Transverse colon (tissue), 4 donors: ENCODE measurements around the gene DCLK3. TPM values are rescaled to one million over a fixed set of nuclear protein-coding genes. Genes with fewer than 3 reads are reported as not detected.
A peak's percentile ranks its signal among the peaks of the same experiment; 100 is the strongest.

Experiments
- DNase-seq: peaks from one replicate; pipeline ENCODE4 v3.0.0-alpha.2; 2019
- H3K27ac ChIP-seq, 4 donors: fragments of 200-600 bp; sonication (generic); 2 replicates each; pipeline ENCODE4 v1.5.1; 2016 to 2018; ENCODE audit warnings: inconsistent platforms in 4 of 4
- H3K27me3 ChIP-seq: fragments of 200-600 bp; sonication (generic); 2 replicates; pipeline ENCODE4 v1.5.1; 2017; ENCODE audit warnings: inconsistent platforms
- H3K36me3 ChIP-seq, 4 donors: fragments of 200-600 bp; sonication (generic); 2 replicates each; pipeline ENCODE4 v1.5.1; 2017 to 2019; ENCODE audit warnings: inconsistent platforms in 4 of 4
- H3K4me1 ChIP-seq, 4 donors: fragments of 200-600 bp; sonication (generic); 2 replicates each; pipeline ENCODE4 v1.5.1; 2017 to 2020; ENCODE audit warnings: inconsistent platforms in 4 of 4
- H3K4me3 ChIP-seq, 4 donors: fragments of 200-600 bp; sonication (generic); 1 replicate in 1 of 4; 2 replicates in 3 of 4; pipeline versions ENCODE4 v1.5.1 to v1.6.1; 2017 to 2019; ENCODE audit warnings: inconsistent platforms in 4 of 4
- H3K9me3 ChIP-seq, 2 donors: fragments of 200-600 bp; sonication (generic); 2 replicates each; pipeline ENCODE4 v1.5.1; 2017 to 2019; ENCODE audit warnings: inconsistent platforms in 2 of 2
- EP300 ChIP-seq: sonication (generic); formaldehyde crosslinking; IDR thresholded peaks from one replicate; pipeline ENCODE4 v1.6.1; 2017; ENCODE audit warnings: antibody characterized with exemption, low read depth
- POLR2A ChIP-seq: fragments of 450-650 bp; IDR thresholded peaks from one replicate; pipeline ENCODE4 v1.6.1; 2016; ENCODE audit warnings: antibody characterized with exemption, mild to moderate bottlenecking, moderate library complexity
- POLR2AphosphoS5 ChIP-seq, 3 donors: sonication (generic); formaldehyde crosslinking; IDR thresholded peaks; one replicate each; pipeline ENCODE4 v1.6.1; 2016; ENCODE audit warnings: antibody characterized with exemption in 3 of 3
- WGBS, 2 donors: methylation state at CpG; one replicate each; pipeline ENCODE4 v1.1.5; 2018; ENCODE audit warnings: low coverage in 1 of 2; 5-methylcytosine and 5-hydroxymethylcytosine counted together
- in situ Hi-C, 4 donors: fragments of 200-750 bp; cut with MboI; loops; one replicate each; pipeline versions ENCODE4 v1.15.0 to v1.15.1; 2017; ENCODE audit warnings: low sequenced_read_pairs in 3 of 4, low pct_ligation_motif_present in 1 of 4, low pct_unique_long_range_greater_than_20kb in 1 of 4
- intact Hi-C: fragments of 100-400 bp; cut with DNase I; formaldehyde crosslinking; loops from one replicate; pipeline ENCODE4 v1.15.1; 2023; ENCODE audit warnings: low total_unique reads
- total RNA-seq, 4 donors: library from RNA; depleted of rRNA; stranded (reverse); fragments of >200 nt; gene quantifications; one replicate each; pipeline ENCODE4 v1.1.0, GENCODE V29; 2016
- TF ChIP-seq, protein P1 (sequence below), 5 experiments: fragments of 200-600 bp in 3 of 5; fragments of 450-650 bp in 2 of 5; sonication (generic) in 3 of 5; IDR thresholded peaks; 1 replicate in 2 of 5; 2 replicates in 3 of 5; pipeline ENCODE4 v1.5.1; 2016 to 2017; ENCODE audit warnings: antibody characterized with exemption in 5 of 5, inconsistent platforms in 3 of 5, mild to moderate bottlenecking in 2 of 5, moderate library complexity in 1 of 5

The DCLK3 gene, protein sequence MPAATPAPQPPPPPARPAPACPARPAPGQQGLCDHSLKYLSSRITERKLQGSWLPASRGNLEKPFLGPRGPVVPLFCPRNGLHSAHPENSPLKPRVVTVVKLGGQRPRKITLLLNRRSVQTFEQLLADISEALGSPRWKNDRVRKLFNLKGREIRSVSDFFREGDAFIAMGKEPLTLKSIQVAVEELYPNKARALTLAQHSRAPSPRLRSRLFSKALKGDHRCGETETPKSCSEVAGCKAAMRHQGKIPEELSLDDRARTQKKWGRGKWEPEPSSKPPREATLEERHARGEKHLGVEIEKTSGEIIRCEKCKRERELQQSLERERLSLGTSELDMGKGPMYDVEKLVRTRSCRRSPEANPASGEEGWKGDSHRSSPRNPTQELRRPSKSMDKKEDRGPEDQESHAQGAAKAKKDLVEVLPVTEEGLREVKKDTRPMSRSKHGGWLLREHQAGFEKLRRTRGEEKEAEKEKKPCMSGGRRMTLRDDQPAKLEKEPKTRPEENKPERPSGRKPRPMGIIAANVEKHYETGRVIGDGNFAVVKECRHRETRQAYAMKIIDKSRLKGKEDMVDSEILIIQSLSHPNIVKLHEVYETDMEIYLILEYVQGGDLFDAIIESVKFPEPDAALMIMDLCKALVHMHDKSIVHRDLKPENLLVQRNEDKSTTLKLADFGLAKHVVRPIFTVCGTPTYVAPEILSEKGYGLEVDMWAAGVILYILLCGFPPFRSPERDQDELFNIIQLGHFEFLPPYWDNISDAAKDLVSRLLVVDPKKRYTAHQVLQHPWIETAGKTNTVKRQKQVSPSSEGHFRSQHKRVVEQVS
- total RNA-seq = under 1 TPM in 1 of 4 donors, not detected in 3; 0.14 TPM

DNA sequence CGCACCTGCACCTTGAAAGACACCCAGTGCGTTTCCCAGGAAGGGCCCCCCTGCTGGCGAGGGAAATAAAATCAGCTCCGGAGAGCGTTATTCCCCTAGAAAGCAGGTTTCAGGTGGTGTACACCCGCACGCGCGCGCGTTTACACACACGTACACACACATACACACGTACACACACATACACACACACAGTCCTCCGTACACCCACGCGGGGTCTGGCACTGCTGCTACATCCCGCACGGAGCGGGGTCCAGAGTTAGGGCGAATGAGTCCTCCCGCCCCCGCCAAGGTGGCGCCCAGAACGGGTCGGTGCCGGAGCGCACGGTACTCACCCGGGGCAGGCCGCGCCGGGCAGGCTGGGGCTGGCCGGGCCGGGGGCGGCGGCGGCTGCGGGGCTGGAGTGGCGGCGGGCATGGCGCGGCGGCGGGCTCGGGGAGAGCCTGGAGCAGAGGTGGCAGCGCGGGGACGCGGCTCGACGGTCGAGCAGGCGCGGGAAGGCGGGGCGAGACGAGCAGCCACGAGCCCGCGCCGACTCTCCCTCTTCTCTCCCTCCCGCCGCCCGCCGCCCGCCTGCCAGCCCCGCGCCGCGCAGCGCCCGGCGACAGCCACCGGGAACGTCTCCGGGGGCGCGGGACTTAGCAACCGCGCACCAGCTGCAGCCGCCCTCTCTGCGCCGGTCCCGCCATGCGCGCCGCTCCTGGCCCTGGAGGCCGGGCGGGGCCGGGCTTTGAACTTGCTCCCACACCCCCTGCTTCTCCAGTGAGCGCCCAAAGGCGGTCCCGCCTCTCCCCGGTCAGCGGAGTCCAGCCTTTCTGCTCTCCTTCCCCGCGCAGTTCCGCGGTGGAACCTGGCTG is at the start of gene DCLK3:
DCLK3 (minus strand) TSS at position 704 of the 854 bp plus-strand sequence; CDS start at position 414, 290 bp downstream.
- no peaks in the 10 kb centered on the region for H3K36me3 ChIP-seq
- H3K27me3 ChIP-seq = peaks cover 57% of the 10 kb centered on the region
- H3K4me3 ChIP-seq = peak within 1 kb of the TSS in 2 of 4 donors; percentile 14 to 33
- no peak for DNase-seq
- H3K9me3 ChIP-seq = no peaks in the 10 kb centered on the region
- H3K27ac ChIP-seq = no peak within 1 kb of the TSS
- TF ChIP-seq POLR2AphosphoS5 (IDR thresholded peaks at IDR 0.05) (no peak), EP300 (no peak), POLR2A (no peak)
- TF ChIP-seq, protein P1, sequence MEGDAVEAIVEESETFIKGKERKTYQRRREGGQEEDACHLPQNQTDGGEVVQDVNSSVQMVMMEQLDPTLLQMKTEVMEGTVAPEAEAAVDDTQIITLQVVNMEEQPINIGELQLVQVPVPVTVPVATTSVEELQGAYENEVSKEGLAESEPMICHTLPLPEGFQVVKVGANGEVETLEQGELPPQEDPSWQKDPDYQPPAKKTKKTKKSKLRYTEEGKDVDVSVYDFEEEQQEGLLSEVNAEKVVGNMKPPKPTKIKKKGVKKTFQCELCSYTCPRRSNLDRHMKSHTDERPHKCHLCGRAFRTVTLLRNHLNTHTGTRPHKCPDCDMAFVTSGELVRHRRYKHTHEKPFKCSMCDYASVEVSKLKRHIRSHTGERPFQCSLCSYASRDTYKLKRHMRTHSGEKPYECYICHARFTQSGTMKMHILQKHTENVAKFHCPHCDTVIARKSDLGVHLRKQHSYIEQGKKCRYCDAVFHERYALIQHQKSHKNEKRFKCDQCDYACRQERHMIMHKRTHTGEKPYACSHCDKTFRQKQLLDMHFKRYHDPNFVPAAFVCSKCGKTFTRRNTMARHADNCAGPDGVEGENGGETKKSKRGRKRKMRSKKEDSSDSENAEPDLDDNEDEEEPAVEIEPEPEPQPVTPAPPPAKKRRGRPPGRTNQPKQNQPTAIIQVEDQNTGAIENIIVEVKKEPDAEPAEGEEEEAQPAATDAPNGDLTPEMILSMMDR (IDR thresholded peaks at IDR 0.05) = no peak
- intact Hi-C loops = no loop called here
- WGBS, 2 donors = 5 to 15% methylated on average over 4 to 80 of the region's 99 CpGs
- in situ Hi-C loops = no loop called here
- H3K4me1 ChIP-seq = no peaks in the 10 kb centered on the region

DNA sequence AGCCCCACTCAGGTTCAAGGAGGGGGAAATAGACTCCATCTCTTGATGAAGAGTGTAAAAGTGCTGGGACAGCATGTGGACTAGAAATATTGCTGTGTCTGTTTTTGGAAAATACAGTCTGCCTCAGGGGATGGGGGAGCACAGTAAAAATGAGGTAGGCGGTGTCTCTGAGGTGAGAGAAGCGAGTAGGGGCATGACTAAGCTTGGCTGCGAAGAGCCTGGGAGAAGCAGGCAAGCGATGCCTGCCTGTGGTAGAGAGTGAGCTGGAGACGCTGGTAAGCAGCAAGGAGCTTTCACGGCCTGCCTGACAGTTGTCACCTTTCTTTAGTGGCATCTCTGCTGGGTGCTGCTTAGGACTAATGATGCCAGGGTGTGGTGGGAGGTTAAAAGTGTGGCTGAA is 49.0 kb upstream of the DCLK3 start:
- H3K27ac ChIP-seq = no peak overlapping the region
- TF ChIP-seq EP300 = no peak
- TF ChIP-seq POLR2A = no peak
- no peak for TF ChIP-seq POLR2AphosphoS5 (IDR thresholded peaks at IDR 0.05)
- TF ChIP-seq, protein P1 (IDR thresholded peaks at IDR 0.05) = no peak
- no peaks in the 10 kb centered on the region for H3K36me3 ChIP-seq
- H3K27me3 ChIP-seq = no peaks in the 10 kb centered on the region
- 89 to 100% methylated on average over 1 to 6 of the region's 6 CpGs for WGBS, 2 donors
- H3K4me3 ChIP-seq = no peak overlapping the region
- H3K4me1 ChIP-seq = no peaks in the 10 kb centered on the region
- in situ Hi-C loops (no loop called here), intact Hi-C loops (no loop called here)
- no peak for DNase-seq
- H3K9me3 ChIP-seq = no peaks in the 10 kb centered on the region

DNA sequence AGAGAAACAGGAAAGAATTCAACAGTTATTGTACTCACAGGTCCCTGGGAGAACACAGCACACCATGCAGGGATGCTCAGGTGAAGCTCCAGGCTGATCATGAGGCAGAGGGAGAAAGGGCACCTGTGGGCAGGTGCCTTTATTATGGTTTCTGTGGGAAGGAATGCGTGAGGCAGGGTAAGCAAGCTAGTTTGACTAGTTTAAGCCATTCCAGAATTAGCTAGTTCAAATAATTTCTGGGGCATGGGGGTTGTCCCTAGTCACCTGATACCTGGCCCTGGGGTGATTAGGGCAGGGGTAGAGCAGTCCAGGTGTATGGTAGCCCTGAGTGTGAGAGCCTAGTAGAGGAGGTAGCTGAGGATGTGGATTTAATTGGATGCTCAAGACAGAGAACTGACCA is 47.9 kb upstream of the DCLK3 start:
- Histone ChIP-seq H3K4me1 (no peaks in the 10 kb centered on the region), H3K9me3 (no peaks in the 10 kb centered on the region), H3K27ac (no peak overlapping the region), H3K4me3 (no peak overlapping the region), H3K27me3 (no peaks in the 10 kb centered on the region), H3K36me3 (no peaks in the 10 kb centered on the region)
- in situ Hi-C loops (no loop called here), intact Hi-C loops (no loop called here)
- 44% methylated on average over 1 of the region's 1 CpG; no CpG with 5 or more reads in 1 of the 2 donors for WGBS, 2 donors
- DNase-seq = no peak
- TF ChIP-seq EP300 (no peak), POLR2AphosphoS5 (IDR thresholded peaks at IDR 0.05) (no peak)
- TF ChIP-seq, protein P1 (IDR thresholded peaks at IDR 0.05) = no peak
